Bronchial epithelial cell (primary cell): ENCODE measurements around the gene VMO1. TPM values are rescaled to one million over a fixed set of nuclear protein-coding genes. Genes with fewer than 3 reads are reported as not detected.

Source experiments
- DNase-seq: peaks from one replicate; pipeline ENCODE4 v3.0.0-alpha.2; 2010; ENCODE audit warnings: low read depth
- FAIRE-seq: peaks from 2 replicates; lab custom pipeline; 2011; peaks lifted over from hg19 to GRCh38; lab: Jason Lieb, UNC
- H3K27me3 ChIP-seq: 2 replicates; pipeline ENCODE4 v1.5.1; 2011; ENCODE audit warnings: low read length; ENCODE audit not compliant: control insufficient read depth, insufficient read depth
- H3K36me3 ChIP-seq: 2 replicates; pipeline ENCODE4 v1.5.1; 2011; ENCODE audit warnings: low read length; ENCODE audit not compliant: control insufficient read depth, insufficient read depth
- H3K4me3 ChIP-seq: 2 replicates; pipeline ENCODE4 v1.5.1; 2011; ENCODE audit warnings: mild to moderate bottlenecking, low read depth, low read length, control low read depth
- CTCF ChIP-seq: IDR thresholded peaks from 2 replicates; pipeline ENCODE4 v1.5.1; 2011; ENCODE audit warnings: mild to moderate bottlenecking, moderate library complexity, low read length, control low read depth, inconsistent platforms; ENCODE audit not compliant: insufficient read depth, severe bottlenecking
- total RNA-seq: library from RNA; depleted of rRNA; stranded (reverse); fragments of >200 nt; gene quantifications from 2 replicates; pipeline ENCODE4 v1.2.1, GENCODE V29; 2014

The VMO1 gene
- total RNA-seq, 1 donor from 2014 or later, result not detected

DNA sequence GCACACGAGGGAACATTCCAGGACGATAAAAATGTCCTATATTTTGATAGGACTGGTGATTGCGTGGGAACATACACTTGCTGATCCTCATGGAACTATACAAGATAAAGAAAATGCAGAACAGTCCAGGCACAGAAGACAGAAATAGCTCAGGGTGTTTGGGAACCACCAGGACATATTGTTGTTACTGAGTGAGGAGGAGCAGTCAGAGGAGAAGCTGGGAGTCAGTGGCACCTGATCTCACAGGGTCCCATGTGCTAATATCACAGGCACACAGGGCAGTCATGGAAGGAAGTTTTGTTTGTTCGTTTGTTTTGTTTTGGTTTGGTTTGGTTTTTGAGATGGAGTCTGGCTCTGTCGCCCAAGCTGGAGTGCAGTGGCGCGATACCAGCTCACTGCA lies 26.5 kb upstream of the VMO1 start:
- Histone ChIP-seq H3K36me3 (peaks cover 40% of the 10 kb centered on the region), H3K4me3 (no peak overlapping the region), H3K27me3 (no peaks in the 10 kb centered on the region)
- peak; percentile 23 for FAIRE-seq
- no peak for DNase-seq
- TF ChIP-seq CTCF, result no peak

DNA sequence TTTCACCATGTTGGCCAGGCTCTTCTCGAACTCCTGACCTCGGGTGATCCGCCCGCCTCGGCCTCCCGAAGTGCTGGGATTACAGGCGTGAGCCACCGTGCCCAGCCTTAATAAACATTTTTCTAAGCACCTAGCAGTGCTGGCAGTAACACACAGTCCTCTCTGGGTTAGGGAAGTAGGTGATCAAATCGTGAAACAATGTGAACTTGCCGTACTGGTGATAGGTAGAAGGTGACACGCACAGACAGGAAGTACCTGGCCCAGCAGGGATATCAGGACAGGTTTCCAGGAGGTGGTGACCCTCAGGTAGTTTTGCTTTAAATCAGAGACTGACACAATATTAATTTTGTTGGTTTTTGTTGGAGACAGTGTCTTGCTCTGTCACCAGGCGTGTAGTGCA lies 25.3 kb upstream of the VMO1 start:
- no peak for TF ChIP-seq CTCF
- H3K27me3 ChIP-seq, result no peaks in the 10 kb centered on the region
- H3K4me3 ChIP-seq, result no peak overlapping the region
- DNase-seq (no peak), FAIRE-seq (no peak)
- H3K36me3 ChIP-seq, result peaks cover 32% of the 10 kb centered on the region

- H3K27me3 ChIP-seq, result no peaks in the 10 kb centered on the region
- H3K36me3 ChIP-seq, result peaks cover 32% of the 10 kb centered on the region
- no peak overlapping the region for H3K4me3 ChIP-seq
- no peak for TF ChIP-seq CTCF
- FAIRE-seq (no peak), DNase-seq (no peak)
Observed at GRCh38 chr17:4810696-4811290, 24.6 kb upstream of the VMO1 start.

GRCh38 chr17:4808378-4808767 lies 22.2 kb upstream of the VMO1 start:
- peak; percentile 9 for TF ChIP-seq CTCF
- no peak for DNase-seq

DNA sequence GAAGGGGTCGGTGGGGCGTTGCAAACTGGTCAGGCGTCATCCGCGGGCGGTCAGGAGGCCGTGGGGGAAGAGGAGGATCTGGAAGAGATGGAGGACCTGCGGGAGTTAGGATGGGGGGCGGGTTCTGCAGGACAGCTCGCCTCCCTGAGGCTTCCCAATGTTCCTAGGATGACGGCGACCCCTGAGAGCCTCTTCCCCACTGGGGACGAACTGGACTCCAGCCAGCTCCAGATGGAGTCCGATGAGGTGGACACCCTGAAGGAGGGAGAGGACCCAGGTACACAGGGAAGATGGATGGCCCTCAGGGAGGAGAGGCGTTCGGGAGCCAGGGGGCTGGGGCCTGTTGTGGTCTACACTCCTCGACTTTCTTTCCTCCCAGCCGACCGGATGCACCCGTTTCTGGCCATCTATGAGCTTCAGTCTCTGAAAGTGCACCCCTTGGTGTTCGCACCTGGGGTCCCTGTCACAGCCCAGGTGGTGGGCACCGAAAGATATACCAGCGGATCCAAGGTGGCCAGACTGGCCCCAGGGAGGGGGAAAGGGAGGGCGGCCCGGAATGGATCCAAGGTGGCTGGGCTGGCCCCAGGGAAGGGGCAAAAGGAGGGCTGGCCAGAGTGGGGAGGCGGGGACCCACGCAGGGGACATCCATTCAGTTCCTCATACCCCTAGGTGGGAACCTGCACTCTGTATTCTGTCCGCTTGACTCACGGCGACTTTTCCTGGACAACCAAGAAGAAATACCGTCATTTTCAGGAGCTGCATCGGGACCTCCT lies 21.6 kb upstream of the VMO1 start:
- DNase-seq, result no peak
- peak overlapping the region; percentile 87 for H3K4me3 ChIP-seq

More at GRCh38 chr17:4808378-4808767, 22.2 kb upstream of the VMO1 start:
- no peak overlapping the region for H3K4me3 ChIP-seq
- no peak for FAIRE-seq
- H3K27me3 ChIP-seq, result no peaks in the 10 kb centered on the region
- peaks cover 22% of the 10 kb centered on the region for H3K36me3 ChIP-seq

More for the DNA sequence above, 21.6 kb upstream of the VMO1 start:
- no peak for TF ChIP-seq CTCF
- no peaks in the 10 kb centered on the region for H3K27me3 ChIP-seq
- H3K36me3 ChIP-seq, result peaks cover 22% of the 10 kb centered on the region
- FAIRE-seq, result no peak
